ENCODE measurements around the gene YOD1. TPM values are rescaled to one million over a fixed set of nuclear protein-coding genes. Genes with fewer than 3 reads are reported as not detected.
A peak's percentile ranks its signal among the peaks of the same experiment; 100 is the strongest.

YOD1 gene
- total and polyA plus RNA-seq, 2 of the 13 experiments (the other 11 are each of a cell fraction or from before 2014, with no cell fraction given) = 3.4 to 9.1 TPM

DNA sequence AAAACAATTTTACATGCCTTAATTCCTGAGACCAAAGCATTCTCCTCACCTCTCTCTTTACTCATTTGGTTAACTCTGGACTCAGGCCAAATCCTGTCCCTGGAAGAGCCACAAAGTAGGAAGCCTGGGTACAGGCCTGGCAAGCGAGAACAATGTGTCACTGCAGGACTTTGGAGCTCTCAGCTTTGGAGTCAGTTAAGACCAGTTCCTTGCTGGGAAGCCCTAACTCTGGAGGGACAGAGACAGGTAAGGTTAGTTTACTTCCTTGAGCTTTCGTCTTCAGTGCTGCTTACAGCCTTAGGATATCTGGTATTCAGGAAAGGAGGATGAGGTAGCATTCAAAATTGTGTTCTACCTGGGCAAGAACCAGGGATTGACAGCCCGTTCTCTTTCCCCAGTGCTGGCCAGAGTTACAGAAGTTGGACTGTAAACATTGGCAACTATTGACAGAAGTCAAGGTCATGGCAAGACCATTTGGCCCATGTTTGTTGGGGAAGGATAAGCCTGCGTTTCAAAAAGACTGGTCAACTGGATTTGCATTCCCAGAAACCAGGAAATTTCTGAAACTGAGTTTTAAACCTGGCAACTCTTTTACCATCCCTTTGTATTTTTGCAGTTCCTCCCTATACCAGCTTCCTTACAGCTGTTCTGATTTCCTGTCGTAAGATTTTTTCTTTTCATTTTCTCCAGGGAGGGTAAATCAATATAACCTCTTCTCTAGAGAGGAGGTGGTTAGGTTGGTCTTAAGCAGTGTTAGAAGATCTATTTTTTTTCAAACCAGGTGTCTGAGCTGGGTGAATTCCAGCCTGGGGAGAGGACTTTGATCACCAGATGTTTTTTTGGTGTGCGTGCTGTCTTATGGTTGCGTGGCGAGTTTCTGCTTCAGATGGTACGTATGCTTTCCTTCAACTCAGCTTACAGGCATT, 38.0 kb upstream of the YOD1 start, which contains the start of gene C4BPB (continued):
- TF ChIP-seq, protein P1, sequence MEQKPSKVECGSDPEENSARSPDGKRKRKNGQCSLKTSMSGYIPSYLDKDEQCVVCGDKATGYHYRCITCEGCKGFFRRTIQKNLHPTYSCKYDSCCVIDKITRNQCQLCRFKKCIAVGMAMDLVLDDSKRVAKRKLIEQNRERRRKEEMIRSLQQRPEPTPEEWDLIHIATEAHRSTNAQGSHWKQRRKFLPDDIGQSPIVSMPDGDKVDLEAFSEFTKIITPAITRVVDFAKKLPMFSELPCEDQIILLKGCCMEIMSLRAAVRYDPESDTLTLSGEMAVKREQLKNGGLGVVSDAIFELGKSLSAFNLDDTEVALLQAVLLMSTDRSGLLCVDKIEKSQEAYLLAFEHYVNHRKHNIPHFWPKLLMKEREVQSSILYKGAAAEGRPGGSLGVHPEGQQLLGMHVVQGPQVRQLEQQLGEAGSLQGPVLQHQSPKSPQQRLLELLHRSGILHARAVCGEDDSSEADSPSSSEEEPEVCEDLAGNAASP (CRISPR knock-in tag; IDR thresholded peaks at IDR 0.05; ENCODE audit: borderline replicate concordance) = no peak; the same call in none of the 2 replicates
- TF ChIP-seq HMG20A (CRISPR knock-in tag; IDR thresholded peaks at IDR 0.05; ENCODE audit: borderline replicate concordance) = peak; percentile 85
- no peak for TF ChIP-seq RFXANK (CRISPR knock-in tag; IDR thresholded peaks at IDR 0.05)
- no peak for TF ChIP-seq PLRG1 (conservative IDR thresholded peaks at IDR 0.05)
- peak; percentile 91 for TF ChIP-seq ISL2 (CRISPR knock-in tag; IDR thresholded peaks at IDR 0.05)
- peak; percentile 99 for TF ChIP-seq ZBTB37 (CRISPR knock-in tag; IDR thresholded peaks at IDR 0.05)
- TF ChIP-seq PHF8 (CRISPR knock-in tag; IDR thresholded peaks at IDR 0.05) = peak; percentile 56
- no peak; the same call in 1 of the 2 replicates for TF ChIP-seq BATF2 (CRISPR knock-in tag; IDR thresholded peaks at IDR 0.05)
- no peak for TF ChIP-seq TOPORS (CRISPR knock-in tag; IDR thresholded peaks at IDR 0.05)
- no peak for TF ChIP-seq SP4 (CRISPR knock-in tag; IDR thresholded peaks at IDR 0.05)
- no peak for TF ChIP-seq SRSF9 (IDR thresholded peaks at IDR 0.05; ENCODE audit: borderline replicate concordance, insufficient read depth, low read depth, low read length, poor library complexity, severe bottlenecking)
- TF ChIP-seq, protein P2, sequence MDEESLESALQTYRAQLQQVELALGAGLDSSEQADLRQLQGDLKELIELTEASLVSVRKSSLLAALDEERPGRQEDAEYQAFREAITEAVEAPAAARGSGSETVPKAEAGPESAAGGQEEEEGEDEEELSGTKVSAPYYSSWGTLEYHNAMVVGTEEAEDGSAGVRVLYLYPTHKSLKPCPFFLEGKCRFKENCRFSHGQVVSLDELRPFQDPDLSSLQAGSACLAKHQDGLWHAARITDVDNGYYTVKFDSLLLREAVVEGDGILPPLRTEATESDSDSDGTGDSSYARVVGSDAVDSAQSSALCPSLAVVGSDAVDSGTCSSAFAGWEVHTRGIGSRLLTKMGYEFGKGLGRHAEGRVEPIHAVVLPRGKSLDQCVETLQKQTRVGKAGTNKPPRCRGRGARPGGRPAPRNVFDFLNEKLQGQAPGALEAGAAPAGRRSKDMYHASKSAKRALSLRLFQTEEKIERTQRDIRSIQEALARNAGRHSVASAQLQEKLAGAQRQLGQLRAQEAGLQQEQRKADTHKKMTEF (CRISPR knock-in tag; IDR thresholded peaks at IDR 0.05) = peak; percentile 95
- TF ChIP-seq ZSCAN31 (CRISPR knock-in tag; IDR thresholded peaks at IDR 0.05; ENCODE audit: low read depth) = 0 out of 2 replicates have a peak, but pooled peaks have one; percentile 53
- no peak for TF ChIP-seq HNRNPH1 (optimal IDR thresholded peaks at IDR 0.05; ENCODE audit: low read depth, low read length)
- TF ChIP-seq, protein P3, sequence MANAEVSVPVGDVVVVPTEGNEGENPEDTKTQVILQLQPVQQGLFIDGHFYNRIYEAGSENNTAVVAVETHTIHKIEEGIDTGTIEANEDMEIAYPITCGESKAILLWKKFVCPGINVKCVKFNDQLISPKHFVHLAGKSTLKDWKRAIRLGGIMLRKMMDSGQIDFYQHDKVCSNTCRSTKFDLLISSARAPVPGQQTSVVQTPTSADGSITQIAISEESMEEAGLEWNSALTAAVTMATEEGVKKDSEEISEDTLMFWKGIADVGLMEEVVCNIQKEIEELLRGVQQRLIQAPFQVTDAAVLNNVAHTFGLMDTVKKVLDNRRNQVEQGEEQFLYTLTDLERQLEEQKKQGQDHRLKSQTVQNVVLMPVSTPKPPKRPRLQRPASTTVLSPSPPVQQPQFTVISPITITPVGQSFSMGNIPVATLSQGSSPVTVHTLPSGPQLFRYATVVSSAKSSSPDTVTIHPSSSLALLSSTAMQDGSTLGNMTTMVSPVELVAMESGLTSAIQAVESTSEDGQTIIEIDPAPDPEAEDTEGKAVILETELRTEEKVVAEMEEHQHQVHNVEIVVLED (CRISPR knock-in tag; IDR thresholded peaks at IDR 0.05; ENCODE audit: borderline replicate concordance) = peak; percentile 39; the same call in 1 of the 2 replicates
- no peak for TF ChIP-seq ZNF75D (CRISPR knock-in tag; IDR thresholded peaks at IDR 0.05; ENCODE audit: borderline replicate concordance)
- TF ChIP-seq ZZZ3 (CRISPR knock-in tag; IDR thresholded peaks at IDR 0.05; ENCODE audit: borderline replicate concordance) = no peak
- no peak for TF ChIP-seq SP140L (CRISPR knock-in tag; IDR thresholded peaks at IDR 0.05; ENCODE audit: borderline replicate concordance)
- TF ChIP-seq NBN (conservative IDR thresholded peaks at IDR 0.05) = no peak
- TF ChIP-seq ZNF605 (CRISPR knock-in tag; IDR thresholded peaks at IDR 0.05) = no peak
- TF ChIP-seq, protein P4, sequence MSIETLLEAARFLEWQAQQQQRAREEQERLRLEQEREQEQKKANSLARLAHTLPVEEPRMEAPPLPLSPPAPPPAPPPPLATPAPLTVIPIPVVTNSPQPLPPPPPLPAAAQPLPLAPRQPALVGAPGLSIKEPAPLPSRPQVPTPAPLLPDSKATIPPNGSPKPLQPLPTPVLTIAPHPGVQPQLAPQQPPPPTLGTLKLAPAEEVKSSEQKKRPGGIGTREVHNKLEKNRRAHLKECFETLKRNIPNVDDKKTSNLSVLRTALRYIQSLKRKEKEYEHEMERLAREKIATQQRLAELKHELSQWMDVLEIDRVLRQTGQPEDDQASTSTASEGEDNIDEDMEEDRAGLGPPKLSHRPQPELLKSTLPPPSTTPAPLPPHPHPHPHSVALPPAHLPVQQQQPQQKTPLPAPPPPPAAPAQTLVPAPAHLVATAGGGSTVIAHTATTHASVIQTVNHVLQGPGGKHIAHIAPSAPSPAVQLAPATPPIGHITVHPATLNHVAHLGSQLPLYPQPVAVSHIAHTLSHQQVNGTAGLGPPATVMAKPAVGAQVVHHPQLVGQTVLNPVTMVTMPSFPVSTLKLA (IDR thresholded peaks at IDR 0.05) = no peak
